Body of pancreas (tissue), 4 donors: ENCODE results near the gene GARIN5B.

Source experiments
- CTCF ChIP-seq, 7 experiments: fragments of 450-650 bp in 4 of 7; fragments of 200-600 bp in 3 of 7; sonication (generic) in 3 of 7; IDR thresholded peaks; one replicate each; pipeline ENCODE4 v1.5.1; 2016 to 2019; ENCODE audit warnings: antibody characterized with exemption in 7 of 7
- POLR2A ChIP-seq, 3 donors: fragments of 450-650 bp; IDR thresholded peaks; one replicate each; pipeline ENCODE4 v1.6.1; 2016; ENCODE audit warnings: antibody characterized with exemption in 3 of 3, mild to moderate bottlenecking in 2 of 3

GRCh38 chr19:55353356-55353802 lies 9.7 kb downstream of the GARIN5B start:
- no peak for TF ChIP-seq CTCF (IDR thresholded peaks at IDR 0.05)
- TF ChIP-seq POLR2A (IDR thresholded peaks at IDR 0.05): no peak
